Stimulated activated CD8-positive, alpha-beta memory T cell treated with anti-CD3 and anti-CD28 coated beads, Interleukin-4, amount 100 ng/mL, for 1 hour (primary cell): ENCODE measurements around the gene TNFRSF9.
"Not testable (repeated sequence)": the region's sequence is repeated elsewhere in the genome, so short reads cannot be mapped to it uniquely, and the experiment has no call there.

Experiments
- DNase-seq, 2 donors: peaks; one replicate each; pipeline ENCODE4 v3.0.0-alpha.2; 2020; ENCODE audit warnings: low read depth in 2 of 2, low spot score in 1 of 2

The TNFRSF9 gene

DNA sequence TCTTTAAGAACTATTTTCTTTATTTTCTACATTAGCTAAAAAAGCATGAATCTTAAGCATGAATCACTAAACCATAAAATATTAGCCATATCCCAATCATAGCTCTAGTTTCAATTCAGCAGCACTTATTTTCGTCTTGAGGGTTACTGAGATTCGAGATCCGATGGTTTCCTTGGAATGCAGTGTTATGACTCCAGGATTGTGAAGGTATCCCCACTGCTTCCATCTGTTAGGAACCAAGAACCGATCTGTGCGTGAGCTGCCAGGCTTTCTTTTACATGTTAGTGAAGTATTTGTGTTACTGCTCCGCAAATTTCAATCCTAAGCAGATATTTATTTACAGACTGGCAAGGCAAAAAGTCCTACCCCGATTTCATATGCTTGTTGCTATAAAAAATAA lies 18.8 kb downstream of the TNFRSF9 start:
- DNase-seq = no peak

DNA sequence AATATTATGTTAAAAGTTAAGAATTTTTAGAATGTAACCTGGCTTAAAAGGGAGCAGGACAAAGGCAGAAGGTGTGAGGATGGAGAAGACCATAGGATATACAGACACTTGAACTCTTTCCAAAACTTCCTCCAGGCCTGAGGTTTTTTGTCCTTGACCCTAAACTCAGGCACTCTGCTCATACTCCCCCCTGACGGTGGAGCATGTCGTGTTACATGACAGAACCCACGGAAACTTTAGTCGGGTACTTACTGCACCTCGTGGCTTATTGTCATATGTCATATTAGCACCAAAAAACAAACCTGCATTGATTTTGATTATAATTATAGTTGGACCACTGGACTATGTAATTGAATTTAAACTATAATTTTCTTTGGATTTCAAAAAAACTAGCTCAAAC lies 20.8 kb downstream of the TNFRSF9 start:
- no peak for DNase-seq

DNA sequence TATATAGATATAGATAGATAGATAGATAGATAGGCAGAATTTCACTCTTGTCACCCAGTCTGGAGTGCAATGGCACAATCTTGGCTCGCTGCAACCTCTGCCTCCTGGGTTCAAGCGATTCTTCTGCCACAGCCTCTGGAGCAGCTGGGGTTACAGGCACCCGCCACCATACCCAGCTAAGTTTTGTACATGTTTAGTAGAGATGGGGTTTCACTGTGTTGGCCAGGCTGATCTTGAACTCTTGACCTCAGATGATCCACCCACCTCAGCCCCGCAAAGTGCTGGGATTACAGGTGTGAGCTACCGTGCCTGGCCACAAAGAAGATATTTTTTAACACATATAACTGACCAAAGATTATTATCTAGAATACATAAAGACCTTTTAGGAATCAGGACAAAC lies 22.7 kb downstream of the TNFRSF9 start:
- not testable (repeated sequence) for DNase-seq

DNA sequence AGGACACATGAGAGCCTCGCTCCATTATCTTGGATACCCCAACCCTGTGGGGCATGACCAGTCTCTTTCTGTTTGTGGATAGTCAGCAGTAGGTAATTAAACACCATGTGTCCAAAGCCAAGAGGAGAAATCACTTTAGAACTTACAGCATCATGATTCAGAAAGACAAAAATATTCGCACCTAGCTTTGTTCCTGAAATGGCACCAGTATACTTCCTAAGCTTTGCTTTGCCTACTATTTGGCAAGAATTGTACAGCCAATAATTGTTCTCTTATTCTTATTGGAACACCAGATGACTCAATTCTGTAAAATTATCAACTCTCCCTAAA lies 24.2 kb downstream of the TNFRSF9 start:
- no peak for DNase-seq

DNA sequence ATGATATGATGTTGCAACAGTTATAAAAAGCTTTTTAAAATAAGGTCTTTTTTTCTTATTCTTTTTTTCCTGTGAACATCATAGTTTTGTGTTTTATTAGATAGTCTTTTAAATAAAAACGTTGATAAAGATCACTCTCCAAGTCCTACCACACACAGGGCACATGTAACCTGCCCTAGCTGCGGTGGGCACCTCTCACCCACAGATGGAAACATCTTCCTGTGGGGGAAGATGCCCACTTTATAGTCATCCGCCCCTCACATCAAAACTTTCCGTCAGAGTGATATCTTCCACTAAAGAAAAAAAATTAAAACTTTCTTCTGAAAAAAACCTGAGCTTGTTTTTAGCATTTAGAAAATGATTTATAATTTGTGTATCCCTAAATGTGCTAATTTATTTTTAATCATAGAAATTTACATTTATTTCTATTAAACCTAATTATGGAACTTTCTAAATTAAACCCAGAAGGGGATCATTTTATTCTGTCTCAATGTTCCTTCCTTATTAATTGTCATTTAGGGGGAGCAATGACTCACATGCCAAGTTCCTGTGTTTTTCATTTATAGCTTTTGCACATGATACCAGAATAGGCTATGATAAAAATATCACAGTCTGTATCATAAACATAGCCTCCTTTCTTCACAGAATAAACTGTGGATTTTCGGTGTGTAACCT lies 24.7 kb downstream of the TNFRSF9 start:
- DNase-seq = peak; percentile 34 to 39

DNA sequence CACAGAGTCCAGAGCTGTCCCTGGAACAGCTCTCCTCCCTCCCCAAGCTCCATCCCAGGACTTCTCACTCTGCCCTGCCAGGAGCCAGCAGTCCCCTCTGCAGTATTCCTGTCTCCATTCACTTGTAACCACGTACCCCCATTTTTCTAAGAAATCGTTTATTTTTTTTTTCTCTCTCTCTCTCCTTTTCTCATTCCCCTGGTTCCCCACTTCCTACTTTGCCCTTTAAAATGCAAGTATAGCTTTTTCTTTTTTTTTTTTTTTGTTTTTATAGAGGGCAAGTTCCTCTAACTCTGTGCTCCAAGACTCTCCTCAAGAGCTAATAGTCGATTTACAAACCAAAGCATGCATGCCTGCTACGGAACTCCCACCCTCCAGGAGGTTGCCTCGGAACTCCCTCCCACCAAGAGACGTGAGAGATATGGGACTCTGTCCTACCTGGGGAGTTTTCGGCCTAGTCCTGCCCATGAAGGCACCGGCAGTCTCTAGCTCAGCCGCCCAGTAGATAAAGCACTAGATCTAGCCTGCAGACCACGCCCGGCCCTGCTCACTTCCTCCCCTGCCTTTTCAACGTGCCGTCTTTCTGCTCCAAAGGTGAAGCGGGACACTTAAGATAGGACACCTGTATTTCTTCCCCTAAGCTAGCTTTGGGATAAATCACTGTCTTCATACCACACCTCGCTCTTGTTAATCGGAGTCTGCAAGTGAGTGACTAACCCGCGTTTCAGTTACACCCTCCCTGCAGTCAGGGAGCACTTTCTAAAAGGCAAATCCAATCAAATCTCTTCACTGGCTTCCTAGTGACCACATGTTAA lies 27.7 kb downstream of the TNFRSF9 start:
- DNase-seq = no peak

DNA sequence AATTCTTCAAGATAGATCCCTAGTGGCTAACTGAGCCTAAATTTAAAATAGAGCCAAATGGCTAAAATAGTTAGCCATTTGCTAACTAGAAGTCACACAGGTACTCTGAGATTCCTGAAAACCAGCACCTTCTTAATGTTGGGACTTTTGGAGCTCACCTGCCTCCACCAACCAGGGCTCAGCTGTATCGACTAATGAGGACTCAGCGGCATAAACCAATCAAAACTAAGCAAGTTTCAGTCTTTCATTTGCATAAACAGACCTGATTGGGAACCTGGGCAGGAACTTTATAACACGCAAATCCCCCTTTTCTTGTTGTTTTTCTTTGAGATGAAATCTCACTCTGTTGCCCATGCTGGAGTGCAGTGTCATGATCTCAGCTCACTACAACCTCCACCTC lies 28.5 kb downstream of the TNFRSF9 start:
- DNase-seq = no peak

DNA sequence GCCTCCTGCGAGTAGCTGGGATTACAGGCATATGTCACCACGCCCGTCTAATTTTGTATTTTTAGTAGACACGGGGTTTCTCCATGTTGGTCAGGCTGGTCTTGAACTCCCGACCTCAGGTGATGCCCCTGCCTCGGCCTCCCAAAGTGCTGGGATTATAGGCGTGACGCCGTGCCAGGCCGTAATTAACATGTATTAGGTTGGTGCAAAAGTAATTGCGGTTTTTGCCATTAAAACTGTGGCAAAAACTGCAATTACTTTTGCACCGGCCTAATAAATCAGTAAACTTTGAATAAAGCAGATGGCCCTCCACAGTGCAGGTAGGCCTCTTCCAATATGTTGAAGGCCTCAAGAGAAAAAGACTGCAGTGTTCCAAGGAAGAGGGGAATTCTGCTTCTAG lies 35.4 kb downstream of the TNFRSF9 start:
- DNase-seq = no peak

DNA sequence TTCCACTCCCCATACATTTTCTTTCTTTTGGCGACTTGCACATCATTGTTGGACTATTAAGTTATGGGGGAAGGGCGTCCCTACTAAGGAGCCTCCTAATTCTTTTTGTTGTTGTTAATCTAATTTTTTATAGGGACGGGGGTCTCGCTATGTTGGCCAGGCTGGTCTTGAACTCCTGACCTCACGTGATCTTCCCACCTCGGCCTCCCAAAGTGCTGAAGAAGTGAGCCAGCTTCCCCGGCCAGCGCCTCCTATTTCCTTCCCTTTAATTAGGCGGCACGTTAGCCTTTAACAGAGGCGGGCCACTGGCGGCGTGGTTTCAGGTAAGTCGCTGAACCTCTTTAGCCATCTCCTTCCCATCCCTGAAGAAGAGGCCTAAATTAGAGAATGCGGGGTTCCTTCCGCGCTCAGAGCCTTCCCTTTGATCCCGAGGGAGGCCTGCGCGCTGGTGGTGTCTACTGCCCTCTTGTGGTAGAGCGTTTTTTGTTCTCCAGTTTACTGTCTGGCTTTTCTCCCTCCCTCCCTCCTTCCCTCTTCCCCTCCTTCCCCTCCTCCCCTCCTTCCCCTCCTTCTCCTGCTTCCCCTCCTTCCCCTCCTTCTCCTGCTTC lies 38.1 kb downstream of the TNFRSF9 start:
- peak; percentile 34 to 41 for DNase-seq

DNA sequence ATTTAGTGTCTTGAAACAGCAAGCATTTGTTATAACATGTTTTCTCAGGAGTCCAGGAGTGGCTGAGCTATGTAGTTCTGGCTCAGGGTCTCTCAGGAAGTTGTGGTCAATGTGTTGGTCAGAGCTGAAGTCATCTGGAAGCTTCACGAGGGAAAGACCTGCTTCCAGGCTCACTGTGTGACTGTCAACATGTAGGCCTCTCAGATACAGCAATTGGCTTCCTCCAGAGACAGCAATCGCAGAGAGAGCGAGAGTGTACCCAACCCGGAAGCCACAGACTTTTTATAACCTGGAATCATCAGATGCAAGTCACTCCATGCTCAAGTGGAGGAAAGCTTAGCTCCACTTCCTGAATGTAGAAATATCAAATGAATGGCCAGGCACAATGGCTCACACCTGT lies 40.9 kb downstream of the TNFRSF9 start:
- no peak for DNase-seq

DNA sequence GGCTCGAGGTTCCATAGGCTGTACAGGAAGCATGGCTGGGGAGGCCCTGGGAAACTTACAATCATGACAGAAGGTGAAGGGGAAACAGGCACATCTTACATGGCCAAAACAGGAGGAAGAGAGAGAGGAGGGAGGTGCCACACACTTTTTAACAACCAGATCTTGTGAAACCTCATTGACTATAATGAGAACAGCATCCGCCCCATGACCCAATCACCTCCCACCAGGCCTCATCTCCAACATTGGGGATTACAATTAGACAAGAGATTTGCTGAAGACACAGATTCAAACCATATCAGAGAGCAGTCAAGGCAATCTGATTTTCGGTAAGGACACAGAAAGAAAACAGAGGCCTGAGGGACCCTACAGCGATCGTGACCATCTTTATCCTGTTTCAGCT lies 41.7 kb downstream of the TNFRSF9 start:
- no peak for DNase-seq

DNA sequence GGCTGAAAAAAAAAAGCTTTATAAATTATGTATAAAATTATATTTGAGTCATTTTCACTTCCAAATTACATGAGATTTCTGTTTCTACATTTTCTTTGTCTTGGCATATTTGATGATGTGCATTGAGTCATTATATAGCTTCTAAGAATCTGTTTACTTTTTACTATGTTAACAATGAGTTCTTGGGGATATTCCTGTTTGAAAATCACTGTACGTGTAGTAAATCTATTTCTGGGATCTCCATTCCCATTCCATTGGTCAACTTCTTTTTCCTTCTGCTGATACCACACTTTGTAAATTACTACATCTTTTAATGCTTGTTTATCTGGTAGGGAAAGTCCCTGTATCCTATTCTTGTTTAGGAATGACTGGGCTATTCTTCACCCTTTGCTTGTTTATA lies 43.6 kb downstream of the TNFRSF9 start:
- DNase-seq = no peak

DNA sequence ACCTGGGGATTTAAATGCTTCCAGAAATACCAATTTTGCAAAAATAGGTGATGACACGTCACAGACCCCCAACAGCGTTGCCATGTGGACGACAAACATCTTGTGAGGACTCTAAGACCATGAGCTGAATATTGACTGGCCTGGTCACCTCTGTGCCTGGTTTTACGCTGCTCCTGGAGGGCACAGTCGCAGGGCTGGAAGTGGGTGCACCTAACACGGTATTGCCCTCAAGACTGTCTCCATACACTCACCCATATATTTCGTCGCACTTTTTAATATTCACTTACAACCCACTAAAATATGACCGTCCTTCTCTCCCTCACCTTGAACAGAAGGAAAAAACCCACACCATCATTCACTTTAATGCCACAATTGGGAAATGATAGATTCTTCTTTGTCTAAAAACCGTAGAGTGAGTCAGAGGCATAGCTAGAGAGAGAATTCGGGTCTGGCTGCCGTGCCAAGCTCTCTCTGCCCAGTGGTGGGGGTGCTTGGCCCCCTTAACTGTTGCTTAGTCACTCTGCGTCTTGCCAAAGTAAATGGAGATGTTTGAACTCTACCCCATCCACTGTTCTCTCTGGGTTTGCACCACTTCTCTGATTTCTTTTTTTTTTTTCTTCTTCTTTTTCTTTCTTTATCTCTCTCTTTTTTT lies 47.0 kb downstream of the TNFRSF9 start:
- no peak for DNase-seq

DNA sequence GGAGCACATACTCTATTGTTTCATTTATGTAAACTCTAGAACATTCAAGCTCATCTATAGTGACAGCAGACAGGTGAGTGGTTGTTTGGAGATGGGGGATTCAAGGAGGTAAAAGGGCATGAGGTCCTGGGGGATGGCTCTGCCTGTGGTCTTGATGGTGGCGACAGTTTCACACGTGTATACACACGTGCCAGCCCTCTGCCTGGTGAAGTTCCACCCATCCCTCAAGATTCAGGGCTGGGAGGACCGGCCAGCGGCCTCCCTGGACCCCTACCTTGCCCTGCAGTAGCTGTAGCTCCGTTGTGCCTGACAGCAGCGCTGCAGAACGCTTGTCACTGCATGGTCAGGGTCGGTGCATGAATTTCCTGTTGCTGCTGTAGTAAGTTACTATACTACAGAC lies 48.8 kb downstream of the TNFRSF9 start:
- no peak for DNase-seq

DNA sequence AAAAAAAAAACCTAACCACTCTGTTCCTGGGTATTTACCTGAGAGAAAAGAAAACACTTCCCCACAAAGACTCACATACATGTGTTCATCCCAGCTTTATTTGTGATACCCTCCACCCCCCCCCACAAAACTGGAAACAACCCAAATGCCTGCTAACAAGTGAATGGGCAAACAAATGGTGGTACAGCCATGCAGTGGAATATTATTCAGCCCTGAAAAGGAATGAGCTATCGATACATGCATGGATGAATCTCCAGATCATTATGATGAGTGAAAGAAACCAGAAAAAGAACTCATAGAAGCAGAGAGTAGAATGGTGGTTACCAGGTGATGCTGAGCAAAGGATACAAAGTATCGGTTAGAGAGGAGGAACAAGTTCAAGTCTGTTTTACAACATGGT lies 49.8 kb downstream of the TNFRSF9 start:
- DNase-seq = no peak

DNA sequence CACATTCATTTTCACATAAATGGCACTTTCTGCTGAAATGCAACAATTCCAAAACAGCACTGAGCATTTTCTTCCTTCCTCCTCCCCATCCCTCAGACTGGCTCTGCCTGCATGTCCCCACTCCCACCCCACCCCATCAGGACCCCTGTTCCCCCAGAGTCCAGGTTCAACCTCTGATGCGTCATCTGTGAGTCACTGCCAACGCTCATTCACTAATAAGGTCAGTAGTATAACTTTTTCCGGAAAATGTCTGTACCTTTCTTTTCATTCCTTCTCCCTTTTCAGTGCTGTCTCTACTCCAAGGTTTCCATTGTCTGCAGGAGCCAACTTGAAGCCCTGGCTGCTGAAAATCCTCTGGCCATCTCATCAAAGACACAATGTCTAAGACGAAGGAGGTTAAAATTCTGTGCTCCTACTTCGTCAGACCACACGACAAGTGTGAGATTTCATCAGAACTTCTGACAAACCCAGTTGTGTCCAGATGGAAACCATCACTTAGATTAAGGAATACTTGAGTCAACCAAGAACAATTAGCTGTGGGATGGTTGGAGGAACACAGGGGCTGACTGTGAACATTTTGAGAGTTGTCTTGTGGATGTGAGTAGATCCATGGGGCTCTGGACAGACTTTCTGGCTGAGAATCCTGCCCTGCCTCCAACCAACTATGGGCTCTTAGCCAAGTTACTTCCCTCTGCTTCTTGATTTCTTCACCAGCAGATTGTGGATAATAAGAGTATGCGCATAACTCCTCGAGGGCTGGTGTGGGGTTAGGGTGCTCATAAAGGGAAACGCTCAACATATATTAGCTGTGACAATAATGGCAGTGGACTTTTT lies 52.2 kb downstream of the TNFRSF9 start:
- no peak for DNase-seq

DNA sequence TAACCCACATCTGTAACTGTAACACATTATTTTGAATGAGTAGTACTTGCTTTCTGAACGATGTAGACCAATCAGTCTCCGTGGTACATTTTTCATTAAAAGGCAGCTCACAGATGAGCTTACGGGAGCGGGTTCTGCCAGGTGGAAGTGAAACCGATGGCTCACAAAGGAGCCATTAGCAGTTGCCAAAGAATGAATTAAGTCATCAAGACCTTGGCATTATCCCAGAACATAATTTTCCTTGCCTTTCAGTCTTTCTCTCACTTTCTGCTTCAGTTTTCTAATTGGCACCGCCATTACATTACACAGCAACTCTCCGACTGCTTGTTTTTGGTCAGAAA lies 54.3 kb downstream of the TNFRSF9 start:
- no peak for DNase-seq

DNA sequence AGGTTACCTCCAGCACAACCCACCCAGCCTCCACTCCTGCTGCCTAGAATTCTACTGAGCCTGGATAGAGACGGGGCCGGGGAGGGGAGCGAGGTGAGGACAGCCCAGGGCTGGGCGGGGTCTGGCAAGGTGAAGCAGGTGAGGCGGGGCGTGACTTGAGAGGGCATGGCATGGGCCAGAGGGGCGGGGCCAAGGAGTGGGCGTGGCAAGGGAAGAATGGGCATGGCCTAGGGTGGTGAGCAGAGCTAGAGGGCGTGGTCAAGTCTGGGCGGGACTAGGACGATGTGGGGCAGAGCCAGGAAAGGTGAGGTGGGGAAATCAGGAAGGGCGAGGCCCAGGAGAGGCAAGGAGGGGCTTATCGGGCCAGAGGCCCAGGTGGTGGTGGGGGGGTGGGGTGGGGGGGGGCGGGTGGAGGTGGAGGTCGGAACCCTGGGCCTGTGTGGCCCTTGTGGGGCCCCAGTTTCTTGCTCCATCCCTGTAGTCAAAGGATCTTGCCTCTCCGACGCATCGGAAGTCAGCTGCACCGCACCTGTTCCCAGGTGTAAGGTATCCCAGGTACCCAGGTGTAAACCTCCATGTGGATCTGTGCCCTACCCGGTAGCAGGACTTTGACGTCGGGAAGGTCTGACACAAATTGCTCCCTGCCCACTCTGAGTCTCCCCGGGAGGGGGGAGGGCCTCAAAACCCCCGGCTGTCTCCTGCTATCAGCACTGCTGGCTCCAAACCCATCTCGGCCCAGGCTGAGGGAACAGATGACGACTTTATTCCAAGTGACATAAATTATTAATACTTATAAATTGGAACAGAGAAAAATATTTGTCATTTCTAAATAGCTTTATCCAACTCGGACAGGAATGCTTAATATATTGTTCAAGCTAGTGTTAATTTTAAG lies 54.9 kb downstream of the TNFRSF9 start:
- DNase-seq = no peak

DNA sequence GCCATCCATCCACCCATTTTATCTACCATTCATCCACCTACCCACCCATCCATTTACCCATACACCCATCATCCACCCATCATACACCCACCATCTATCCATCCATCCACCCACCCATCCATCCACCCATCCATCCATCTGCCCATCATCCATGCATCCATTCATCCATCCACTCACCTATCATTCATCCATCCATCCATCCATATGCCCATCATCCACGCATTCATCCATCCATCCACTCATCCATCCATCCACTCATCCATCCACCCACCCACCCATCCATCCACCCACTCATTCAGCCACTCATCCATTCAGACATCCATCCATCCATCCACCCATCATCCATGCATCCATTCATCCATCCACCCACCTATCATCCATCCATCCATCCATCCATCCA lies 55.9 kb downstream of the TNFRSF9 start:
- DNase-seq = no peak

DNA sequence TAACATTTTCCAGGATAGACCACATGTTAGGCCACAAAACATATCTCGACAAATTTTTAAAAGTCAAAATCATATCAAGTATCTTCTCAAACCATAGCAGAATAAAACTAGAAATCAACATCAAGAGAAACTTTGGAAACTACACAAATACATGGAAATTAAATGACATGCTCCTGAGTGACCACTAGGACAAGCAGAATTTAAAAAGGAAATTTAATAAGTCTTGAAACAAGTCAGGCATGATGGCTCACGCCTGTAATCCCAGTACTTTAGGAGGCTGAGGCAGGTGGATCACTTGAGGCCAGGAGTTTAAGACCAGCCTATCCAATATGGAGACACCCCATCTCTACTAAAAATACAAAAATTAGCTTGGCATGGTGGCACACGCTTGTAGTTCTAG lies 61.4 kb downstream of the TNFRSF9 start:
- no peak for DNase-seq
